Left lung (tissue), 10 donors: ENCODE results near the gene RASSF7. TPM values are rescaled to one million over a fixed set of nuclear protein-coding genes. Genes with fewer than 3 reads are reported as not detected.

Source experiments
- ATAC-seq: fragments of 200-7000 bp; cut with Tn5 transposase; one replicate; pipeline ENCODE4 v1.9.1; 2020; ENCODE audit warnings: moderate library complexity
- DNase-seq, 4 donors: peaks; one replicate each; pipeline ENCODE4 v3.0.0-alpha.2; 2013 to 2020
- H3K27ac ChIP-seq, 2 donors: fragments of 200-600 bp; sonication (generic) in 1 of 2; one replicate each; pipeline versions ENCODE4 v1.5.0 to v1.8.0; 2020 to 2021
- H3K27me3 ChIP-seq, 2 donors: fragments of 200-600 bp; sonication (generic) in 1 of 2; one replicate each; pipeline versions ENCODE4 v1.5.0 to v1.8.0; 2020 to 2021
- H3K36me3 ChIP-seq, 2 donors: fragments of 200-600 bp; sonication (generic) in 1 of 2; one replicate each; pipeline versions ENCODE4 v1.5.0 to v1.8.0; 2020 to 2021
- H3K4me1 ChIP-seq, 2 donors: fragments of 200-600 bp; one replicate each; pipeline ENCODE4 v1.8.0; 2021
- H3K4me3 ChIP-seq, 2 donors: fragments of 200-600 bp; sonication (generic) in 1 of 2; one replicate each; pipeline versions ENCODE4 v1.5.0 to v1.8.0; 2020 to 2021; ENCODE audit warnings: mild to moderate bottlenecking in 1 of 2
- H3K9me3 ChIP-seq, 2 donors: fragments of 200-600 bp; sonication (generic) in 1 of 2; one replicate each; pipeline versions ENCODE4 v1.5.0 to v1.8.0; 2020 to 2021
- CTCF ChIP-seq, 2 donors: fragments of 200-600 bp; sonication (generic) in 1 of 2; IDR thresholded peaks; one replicate each; pipeline versions ENCODE4 v1.5.0 to v1.8.0; 2021; ENCODE audit warnings: antibody characterized with exemption in 2 of 2
- intact Hi-C, 2 donors: fragments of 100-400 bp; cut with DNase I; formaldehyde crosslinking; loops; one replicate each; pipeline versions ENCODE4 v1.11.2 to v1.14.2; 2022
- polyA plus RNA-seq, 6 donors: library from polyadenylated mRNA; unstranded; fragments of 120-200 nt; gene quantifications; one replicate each; pipeline ENCODE4 v1.2.1, GENCODE V29; 2013; ENCODE audit not compliant: insufficient read length in 6 of 6
- total RNA-seq, 2 donors: library from RNA; stranded (reverse); fragmentation: NEBNext Ultra II Directional; extraction: Animal tissue kit (Norgen Biotek cat#: 25700); gene quantifications; one replicate each; pipeline ENCODE4 v1.2.1, GENCODE V29; 2021
- donor health status: DM: no; HTN: yes; CAD: no.
- donor health status: DM: no; HTN: no; CAD: no.

RASSF7 gene
- total and polyA plus RNA-seq, 8 donors = 17.6 to 57.2 (median 28.8) TPM

- H3K9me3 ChIP-seq = no peaks in the 10 kb centered on the region
- peak within 1 kb of the TSS; percentile 74 to 86 for H3K27ac ChIP-seq
- H3K36me3 ChIP-seq = peaks cover 0 to 27% of the 10 kb centered on the region in 2 donors
- intact Hi-C loops = no loop called here
- peak; percentile 90 for ATAC-seq
- peak within 1 kb of the TSS; percentile 80 to 88 for H3K4me3 ChIP-seq
- H3K27me3 ChIP-seq = peaks cover 0 to 29% of the 10 kb centered on the region in 2 donors
- TF ChIP-seq CTCF (IDR thresholded peaks at IDR 0.05) = no peak
- DNase-seq = peak; percentile 92 to 97 (median 96)
- H3K4me1 ChIP-seq = peaks cover 14 to 46% of the 10 kb centered on the region in 2 donors
Observed at GRCh38 chr11:535519-536454, 25.0 kb upstream of the RASSF7 start, which contains the start of gene HRAS. Gene HRAS, minus strand, starts transcription at chr11:535576.

GRCh38 chr11:536841-537621, 23.7 kb upstream of the RASSF7 start, which contains the start of gene LRRC56:
Gene LRRC56, plus strand, starts transcription at chr11:537527. Its CDS starts 3,158 bp downstream, at chr11:540685.
- no peak for TF ChIP-seq CTCF (IDR thresholded peaks at IDR 0.05)
- Histone ChIP-seq H3K27ac (peak within 1 kb of the TSS; percentile 74 to 86), H3K4me1 (peaks cover 14 to 46% of the 10 kb centered on the region in 2 donors), H3K9me3 (no peaks in the 10 kb centered on the region), H3K36me3 (peaks cover 0 to 17% of the 10 kb centered on the region in 2 donors), H3K4me3 (peak within 1 kb of the TSS; percentile 12 to 88), H3K27me3 (peaks cover 0 to 29% of the 10 kb centered on the region in 2 donors)
- DNase-seq (peak in 3 of 4 donors; percentile 86 to 92 (median 89)), ATAC-seq (peak; percentile 62)
- intact Hi-C loops = no loop called here

GRCh38 chr11:537622-538430, 22.9 kb upstream of the RASSF7 start:
- H3K4me1 ChIP-seq = peaks cover 14 to 46% of the 10 kb centered on the region in 2 donors
- H3K36me3 ChIP-seq = peaks cover 0 to 9% of the 10 kb centered on the region in 2 donors
- H3K9me3 ChIP-seq = no peaks in the 10 kb centered on the region
- peak overlapping the region in 1 of 2 donors; percentile 86 for H3K27ac ChIP-seq
- peak in 1 of 4 donors; percentile 30 for DNase-seq
- ATAC-seq = no peak
- peaks cover 0 to 29% of the 10 kb centered on the region in 2 donors for H3K27me3 ChIP-seq
- intact Hi-C loops = no loop called here
- peak overlapping the region; percentile 12 to 88 for H3K4me3 ChIP-seq
- no peak for TF ChIP-seq CTCF (IDR thresholded peaks at IDR 0.05)

- no peak overlapping the region for H3K27ac ChIP-seq
- intact Hi-C loops = no loop called here
- DNase-seq (no peak), ATAC-seq (no peak)
- no peak for TF ChIP-seq CTCF (IDR thresholded peaks at IDR 0.05)
- no peak overlapping the region for H3K4me3 ChIP-seq
- H3K9me3 ChIP-seq = no peaks in the 10 kb centered on the region
- peaks cover 0 to 29% of the 10 kb centered on the region in 2 donors for H3K27me3 ChIP-seq
- H3K36me3 ChIP-seq = peaks cover 0 to 2% of the 10 kb centered on the region in 2 donors
- H3K4me1 ChIP-seq = peaks cover 14 to 41% of the 10 kb centered on the region in 2 donors
Observed at GRCh38 chr11:538431-539051, 22.2 kb upstream of the RASSF7 start.
